ENCODE results near the gene ADSL.

ADSL gene

DNA sequence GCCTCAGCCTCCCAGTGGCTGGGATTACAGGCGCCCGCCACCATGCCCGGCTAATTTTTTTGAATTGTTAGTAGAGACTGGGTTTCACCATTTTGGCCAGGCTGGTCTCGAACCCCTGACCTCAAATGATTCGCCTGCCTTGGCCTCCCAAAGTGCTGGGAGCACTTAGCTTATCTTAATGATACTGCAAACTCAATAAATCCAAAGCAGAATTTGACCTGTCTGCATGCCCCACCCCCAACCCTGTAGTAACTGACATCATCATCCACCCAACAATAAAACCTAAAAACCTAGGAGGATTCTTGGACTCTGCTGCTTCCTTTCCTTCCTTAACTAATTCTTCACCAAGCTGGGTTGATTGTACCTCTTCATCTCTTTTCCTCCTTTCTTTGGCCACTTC is 6.3 kb upstream of the ADSL start:
- Mint-ChIP-seq H3K4me3 (no peak overlapping the region), H3K27ac (no peak overlapping the region), H3K27me3 (no peaks in the 10 kb centered on the region), H3K9me3 (no peaks in the 10 kb centered on the region), H3K4me1 (peaks cover 51% of the 10 kb centered on the region)
- ATAC-seq, result no peak
- no peak for DNase-seq

DNA sequence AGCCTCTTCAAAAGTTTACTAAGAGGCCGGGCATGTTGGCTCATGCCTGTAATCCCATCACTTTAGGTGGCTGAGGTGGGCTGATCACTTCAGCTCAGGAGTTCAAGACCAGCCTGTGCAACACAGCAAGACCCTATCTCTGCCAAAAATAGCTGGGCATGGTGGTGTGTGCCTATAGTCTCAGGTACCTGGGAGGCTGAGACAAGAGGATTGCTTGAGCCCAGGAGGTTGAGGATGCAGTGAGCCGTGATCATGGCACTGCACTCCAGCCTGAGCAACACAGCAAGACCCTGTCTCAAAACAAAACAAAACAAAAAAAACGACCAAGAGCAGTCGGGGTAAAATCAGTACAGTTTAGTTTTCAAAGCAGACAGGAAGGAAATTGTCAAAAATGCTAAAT is 4.7 kb upstream of the ADSL start:
- Mint-ChIP-seq H3K4me3 (no peak overlapping the region), H3K27me3 (no peaks in the 10 kb centered on the region), H3K9me3 (no peaks in the 10 kb centered on the region), H3K27ac (peak overlapping the region in 1 of 2 donors; percentile 3), H3K4me1 (peaks cover 41% of the 10 kb centered on the region)
- ATAC-seq (no peak), DNase-seq (no peak)

GRCh38 chr22:40342521-40342920 is 3.8 kb upstream of the ADSL start:
- ATAC-seq (no peak), DNase-seq (no peak)
- Mint-ChIP-seq H3K4me1 (peaks cover 46% of the 10 kb centered on the region), H3K27ac (peak overlapping the region in 1 of 2 donors; percentile 85), H3K9me3 (no peaks in the 10 kb centered on the region), H3K27me3 (no peaks in the 10 kb centered on the region), H3K4me3 (no peak overlapping the region)

DNA sequence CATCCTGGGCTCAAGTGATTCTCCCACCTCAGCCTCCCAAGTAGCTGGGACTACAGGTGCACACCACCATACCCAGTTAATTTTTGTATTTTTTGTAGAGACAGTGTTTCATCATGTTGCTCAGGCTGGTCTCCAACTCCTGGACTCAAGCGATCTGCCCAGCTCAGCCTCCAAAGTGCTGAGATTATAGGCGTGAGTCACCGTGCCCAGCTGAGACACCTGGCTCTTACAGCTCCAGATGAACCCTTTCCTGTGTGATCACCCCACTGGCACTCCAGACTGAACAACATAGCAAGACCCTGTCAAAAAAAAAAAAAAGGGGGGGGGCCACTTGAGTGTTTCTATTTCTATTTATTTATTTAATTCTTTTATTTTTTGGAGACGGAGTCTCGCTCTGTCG is 1.0 kb upstream of the ADSL start:
- no peak for ATAC-seq

GRCh38 chr22:40345815-40346184 is 500 bp upstream of the ADSL start:
- Mint-ChIP-seq H3K27me3 (no peaks in the 10 kb centered on the region), H3K27ac (peak overlapping the region; percentile 97 to 99), H3K4me1 (peaks cover 53% of the 10 kb centered on the region), H3K4me3 (peak overlapping the region; percentile 97), H3K9me3 (no peaks in the 10 kb centered on the region)
- ATAC-seq, result peak; percentile 49
- peak in 1 of 2 donors; percentile 55 for DNase-seq

More for the DNA sequence above, 1.0 kb upstream of the ADSL start:
- H3K27ac Mint-ChIP-seq, result peak overlapping the region in 1 of 2 donors; percentile 65
- peaks cover 53% of the 10 kb centered on the region for H3K4me1 Mint-ChIP-seq
- no peaks in the 10 kb centered on the region for H3K9me3 Mint-ChIP-seq
- H3K4me3 Mint-ChIP-seq, result peak overlapping the region; percentile 97
- DNase-seq, result no peak
- no peaks in the 10 kb centered on the region for H3K27me3 Mint-ChIP-seq

- Mint-ChIP-seq H3K27ac (peak overlapping the region; percentile 96 to 97), H3K4me3 (peak overlapping the region; percentile 97), H3K9me3 (no peaks in the 10 kb centered on the region), H3K27me3 (no peaks in the 10 kb centered on the region), H3K4me1 (peaks cover 44% of the 10 kb centered on the region)
- ATAC-seq (no peak), DNase-seq (no peak)
These were observed 1.0 kb downstream of the ADSL start for GRCh38 chr22:40347300-40347699.

GRCh38 chr22:40348025-40348658 is 1.8 kb downstream of the ADSL start:
- ATAC-seq (peak; percentile 56), DNase-seq (peak; percentile 47 to 64)
- peak overlapping the region; percentile 97 for H3K4me3 Mint-ChIP-seq
- H3K27ac Mint-ChIP-seq, result peak overlapping the region in 1 of 2 donors; percentile 52
- no peaks in the 10 kb centered on the region for H3K27me3 Mint-ChIP-seq
- H3K4me1 Mint-ChIP-seq, result peaks cover 36% of the 10 kb centered on the region
- H3K9me3 Mint-ChIP-seq, result no peaks in the 10 kb centered on the region

GRCh38 chr22:40352763-40353162 is 6.5 kb downstream of the ADSL start:
- no peak overlapping the region for H3K4me3 Mint-ChIP-seq
- DNase-seq, result no peak
- no peaks in the 10 kb centered on the region for H3K9me3 Mint-ChIP-seq
- no peaks in the 10 kb centered on the region for H3K27me3 Mint-ChIP-seq
- no peak for ATAC-seq
- no peak overlapping the region for H3K27ac Mint-ChIP-seq
- H3K4me1 Mint-ChIP-seq, result peaks cover 16% of the 10 kb centered on the region

GRCh38 chr22:40361100-40361499 is 14.8 kb downstream of the ADSL start:
- Mint-ChIP-seq H3K27me3 (no peaks in the 10 kb centered on the region), H3K4me1 (peaks cover 5% of the 10 kb centered on the region), H3K4me3 (no peak overlapping the region), H3K27ac (peak overlapping the region; percentile 54 to 57), H3K9me3 (no peaks in the 10 kb centered on the region)
- ATAC-seq, result no peak
- DNase-seq, result no peak

DNA sequence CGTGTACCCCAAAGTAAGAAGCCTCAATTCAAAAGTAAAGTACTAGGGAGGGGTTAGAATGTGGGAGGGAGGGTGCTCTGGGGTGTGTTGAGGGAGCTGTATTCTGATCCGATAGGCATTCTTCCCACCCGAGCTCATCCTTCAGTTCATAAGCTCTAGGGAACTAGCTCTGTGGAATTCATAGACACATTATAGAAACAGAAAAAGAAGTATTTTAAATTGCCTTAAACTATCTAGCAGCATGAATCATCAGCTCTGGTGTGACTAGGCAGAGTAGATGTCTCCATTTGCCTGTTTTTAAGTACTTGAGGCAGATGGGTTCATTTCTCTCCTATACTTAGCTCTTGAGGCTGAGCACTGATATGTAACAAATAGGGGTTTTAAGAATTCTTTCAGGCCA is 16.8 kb downstream of the ADSL start:
- ATAC-seq, result no peak
- H3K27ac Mint-ChIP-seq, result peak overlapping the region in 1 of 2 donors; percentile 9
- no peaks in the 10 kb centered on the region for H3K27me3 Mint-ChIP-seq
- H3K4me1 Mint-ChIP-seq, result peaks cover 5% of the 10 kb centered on the region
- no peak for DNase-seq
- no peaks in the 10 kb centered on the region for H3K9me3 Mint-ChIP-seq
- no peak overlapping the region for H3K4me3 Mint-ChIP-seq

- no peak overlapping the region for H3K4me3 Mint-ChIP-seq
- peak overlapping the region in 1 of 2 donors; percentile 55 for H3K27ac Mint-ChIP-seq
These were observed 18.1 kb downstream of the ADSL start for GRCh38 chr22:40364431-40364830.

GRCh38 chr22:40366068-40366467 is 19.8 kb downstream of the ADSL start:
- Mint-ChIP-seq H3K9me3 (no peaks in the 10 kb centered on the region), H3K4me1 (peaks cover 13% of the 10 kb centered on the region), H3K27ac (peak overlapping the region; percentile 1 to 72), H3K4me3 (no peak overlapping the region), H3K27me3 (no peaks in the 10 kb centered on the region)
- DNase-seq (no peak), ATAC-seq (no peak)

More at GRCh38 chr22:40364431-40364830, 18.1 kb downstream of the ADSL start:
- no peaks in the 10 kb centered on the region for H3K27me3 Mint-ChIP-seq
- H3K9me3 Mint-ChIP-seq, result no peaks in the 10 kb centered on the region
- DNase-seq (no peak), ATAC-seq (no peak)
- peaks cover 5% of the 10 kb centered on the region for H3K4me1 Mint-ChIP-seq

DNA sequence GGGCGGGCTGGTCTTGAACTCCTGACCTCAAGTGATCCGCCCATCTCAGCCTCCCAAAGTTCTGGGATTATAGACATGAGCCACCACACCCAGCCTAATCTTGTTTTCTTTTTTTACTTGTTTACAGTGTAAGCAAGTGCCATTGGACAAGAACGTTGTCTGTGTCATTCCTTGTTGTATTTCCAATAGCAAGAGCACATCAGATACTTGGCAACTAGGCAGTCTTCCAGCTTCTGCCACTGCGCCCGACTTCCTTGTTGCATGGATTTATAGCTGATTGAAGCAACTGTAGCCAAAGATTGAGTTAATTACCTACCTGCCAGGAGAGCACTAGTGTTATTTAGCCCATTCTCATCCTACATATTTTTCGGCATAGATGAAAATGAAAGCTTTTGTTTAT is 21.0 kb downstream of the ADSL start:
- H3K27ac Mint-ChIP-seq, result no peak overlapping the region
- H3K27me3 Mint-ChIP-seq, result no peaks in the 10 kb centered on the region
- DNase-seq (no peak), ATAC-seq (no peak)
- H3K4me3 Mint-ChIP-seq, result no peak overlapping the region
- H3K9me3 Mint-ChIP-seq, result no peaks in the 10 kb centered on the region
- H3K4me1 Mint-ChIP-seq, result peaks cover 26% of the 10 kb centered on the region

DNA sequence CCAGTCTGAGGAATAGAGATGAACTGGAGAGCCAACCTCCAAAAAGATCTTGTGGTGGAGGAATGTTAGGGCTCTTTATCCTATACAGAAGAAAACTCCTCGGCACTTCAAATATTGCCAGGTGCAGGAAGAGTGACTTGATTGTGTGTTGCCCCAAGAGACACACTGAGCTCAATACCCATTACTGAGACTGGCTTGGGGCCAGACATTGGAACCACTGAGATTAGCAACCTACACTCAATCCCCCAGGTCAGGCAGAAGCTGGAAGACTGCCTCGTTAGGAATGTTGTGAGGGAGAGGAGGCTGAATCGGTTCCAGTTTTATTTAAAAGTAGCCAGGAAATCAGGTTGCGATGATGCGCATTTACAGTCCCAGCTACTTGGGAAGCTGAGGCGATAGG is 21.7 kb downstream of the ADSL start:
- H3K27me3 Mint-ChIP-seq, result no peaks in the 10 kb centered on the region
- peak overlapping the region in 1 of 2 donors; percentile 24 for H3K27ac Mint-ChIP-seq
- H3K4me3 Mint-ChIP-seq, result no peak overlapping the region
- peaks cover 30% of the 10 kb centered on the region for H3K4me1 Mint-ChIP-seq
- H3K9me3 Mint-ChIP-seq, result no peaks in the 10 kb centered on the region
- ATAC-seq (no peak), DNase-seq (no peak)

DNA sequence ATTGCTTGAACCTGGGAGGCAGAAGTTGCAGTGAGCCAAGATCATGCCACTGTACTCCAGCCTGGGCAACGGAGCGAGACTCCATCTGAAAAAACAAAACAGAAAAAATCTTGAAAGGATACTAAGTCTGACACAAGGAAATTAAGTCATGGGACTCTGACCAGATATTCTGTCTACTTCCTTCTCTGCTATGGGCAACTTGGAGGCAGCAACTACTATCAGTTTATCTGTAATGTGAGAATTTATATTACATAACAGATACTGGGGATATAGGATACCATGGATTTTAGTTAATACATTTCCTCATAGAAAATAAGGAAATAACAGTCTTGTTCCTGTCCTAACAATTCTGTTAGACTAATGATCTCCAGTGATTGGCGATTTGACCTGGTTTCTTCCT is 22.5 kb downstream of the ADSL start:
- H3K27me3 Mint-ChIP-seq, result no peaks in the 10 kb centered on the region
- ATAC-seq (no peak), DNase-seq (no peak)
- H3K4me3 Mint-ChIP-seq, result no peak overlapping the region
- H3K27ac Mint-ChIP-seq, result no peak overlapping the region
- H3K4me1 Mint-ChIP-seq, result peaks cover 30% of the 10 kb centered on the region
- H3K9me3 Mint-ChIP-seq, result no peaks in the 10 kb centered on the region

GRCh38 chr22:40374567-40374966 is 28.3 kb downstream of the ADSL start:
- Mint-ChIP-seq H3K4me3 (no peak overlapping the region), H3K9me3 (no peaks in the 10 kb centered on the region), H3K27me3 (no peaks in the 10 kb centered on the region), H3K27ac (no peak overlapping the region), H3K4me1 (peaks cover 36% of the 10 kb centered on the region)
- DNase-seq (no peak), ATAC-seq (no peak)

GRCh38 chr22:40376149-40376548 is 29.8 kb downstream of the ADSL start:
- DNase-seq (no peak), ATAC-seq (no peak)
- no peak overlapping the region for H3K27ac Mint-ChIP-seq
- no peaks in the 10 kb centered on the region for H3K9me3 Mint-ChIP-seq
- H3K4me1 Mint-ChIP-seq, result peaks cover 28% of the 10 kb centered on the region
- H3K4me3 Mint-ChIP-seq, result no peak overlapping the region
- no peaks in the 10 kb centered on the region for H3K27me3 Mint-ChIP-seq
